Loucy (cell line): ENCODE measurements around the gene HIRA.

ENCODE experiments used
- H2AFZ ChIP-seq: fragments of 200-600 bp; sonication (generic); 2 replicates; pipeline ENCODE4 v1.6.0; 2016; ENCODE audit warnings: antibody characterized with exemption, mild to moderate bottlenecking, low read length, moderate library complexity
- H3F3A ChIP-seq: fragments of 200-600 bp; 2 replicates; pipeline ENCODE4 v1.6.0; 2016; ENCODE audit warnings: antibody characterized with exemption, low read depth, mild to moderate bottlenecking
- H3K27me3 ChIP-seq: fragments of 200-600 bp; sonication (generic); 2 replicates; pipeline ENCODE4 v1.6.1; 2014; ENCODE audit warnings: low read length, mild to moderate bottlenecking; ENCODE audit not compliant: insufficient read depth, poor library complexity, severe bottlenecking
- H3K36me3 ChIP-seq: fragments of 200-600 bp; sonication (generic); 2 replicates; pipeline ENCODE4 v1.6.1; 2016; ENCODE audit warnings: low read length; ENCODE audit not compliant: insufficient read depth
- H3K4me1 ChIP-seq: fragments of 200-600 bp; sonication (generic); 2 replicates; pipeline ENCODE4 v1.5.1; 2014; ENCODE audit warnings: low read length, mild to moderate bottlenecking; ENCODE audit not compliant: insufficient read depth, poor library complexity, severe bottlenecking
- H3K4me2 ChIP-seq: fragments of 200-600 bp; sonication (generic); 2 replicates; pipeline ENCODE4 v1.6.0; 2014; ENCODE audit warnings: antibody characterized with exemption, low read length, low read depth, mild to moderate bottlenecking; ENCODE audit not compliant: poor library complexity, severe bottlenecking
- H3K4me3 ChIP-seq: fragments of 200-600 bp; sonication (generic); 2 replicates; pipeline ENCODE4 v1.5.1; 2014; ENCODE audit warnings: low read length, mild to moderate bottlenecking, mixed read lengths; ENCODE audit not compliant: poor library complexity, severe bottlenecking
- H3K79me2 ChIP-seq: fragments of 200-600 bp; sonication (generic); 2 replicates; pipeline ENCODE4 v1.6.1; 2014; ENCODE audit warnings: low read length; ENCODE audit not compliant: insufficient read depth
- H3K9ac ChIP-seq: fragments of 200-600 bp; sonication (generic); 2 replicates; pipeline ENCODE4 v1.6.0; 2014; ENCODE audit warnings: mild to moderate bottlenecking, low read depth, low read length, moderate library complexity; ENCODE audit not compliant: poor library complexity, severe bottlenecking
- H3K9me2 ChIP-seq: fragments of 200-600 bp; sonication (generic); replicated peaks from 2 replicates; pipeline ENCODE4 v1.6.1; 2016; ENCODE audit warnings: low read depth, low read length, mixed read lengths
- H3K9me3 ChIP-seq: fragments of 200-600 bp; sonication (generic); 2 replicates; pipeline ENCODE4 v1.6.1; 2014; ENCODE audit warnings: mild to moderate bottlenecking, antibody characterized with exemption, low read length, low read depth; ENCODE audit not compliant: insufficient read depth
- H4K20me1 ChIP-seq: fragments of 200-600 bp; sonication (generic); 2 replicates; pipeline ENCODE4 v1.6.0; 2014; ENCODE audit warnings: antibody characterized with exemption, low read length, mild to moderate bottlenecking; ENCODE audit not compliant: insufficient read depth, poor library complexity, severe bottlenecking
- CTCF ChIP-seq: fragments of 200-600 bp; sonication (generic); conservative IDR thresholded peaks from 2 replicates; pipeline ENCODE4 v1.5.1; 2014; ENCODE audit warnings: mild to moderate bottlenecking, antibody characterized with exemption, low read length
- EZH2phosphoT487 ChIP-seq: fragments of 200-600 bp; IDR thresholded peaks from 2 replicates; pipeline ENCODE4 v1.6.1; 2018; ENCODE audit warnings: antibody characterized with exemption, mild to moderate bottlenecking, moderate library complexity, borderline replicate concordance

Gene HIRA

DNA sequence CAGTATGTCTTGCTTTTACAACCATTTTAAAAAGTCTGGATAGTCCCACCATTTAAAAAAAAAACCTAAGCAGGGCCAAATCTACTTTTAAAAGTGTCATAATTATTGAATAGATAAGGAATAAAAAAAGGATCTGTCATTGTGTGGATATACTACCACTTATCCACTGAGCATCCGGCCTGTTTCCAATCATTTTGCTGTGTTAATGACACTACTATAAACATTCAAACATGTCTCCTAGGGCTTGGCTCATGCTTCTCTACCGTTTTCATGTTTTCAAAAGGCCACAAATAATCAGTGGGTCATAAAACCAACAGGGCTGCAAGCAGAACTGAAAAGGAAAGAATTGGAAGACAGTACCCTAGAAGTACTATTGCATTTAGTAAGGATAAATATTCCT lies 28.5 kb upstream of the HIRA start:
- no peak for TF ChIP-seq CTCF
- Histone ChIP-seq H3K9me3 (no peaks in the 10 kb centered on the region), H3K4me3 (no peak overlapping the region), H3K9me2 (no peaks in the 10 kb centered on the region), H3K27me3 (no peaks in the 10 kb centered on the region), H2AFZ (no peak overlapping the region), H3K9ac (no peak overlapping the region), H4K20me1 (no peaks in the 10 kb centered on the region), H3F3A (no peaks in the 10 kb centered on the region), H3K4me2 (no peak overlapping the region), H3K36me3 (peaks cover 58% of the 10 kb centered on the region; the same call in 1 of the 2 replicates), H3K79me2 (no peaks in the 10 kb centered on the region), H3K4me1 (no peaks in the 10 kb centered on the region)

DNA sequence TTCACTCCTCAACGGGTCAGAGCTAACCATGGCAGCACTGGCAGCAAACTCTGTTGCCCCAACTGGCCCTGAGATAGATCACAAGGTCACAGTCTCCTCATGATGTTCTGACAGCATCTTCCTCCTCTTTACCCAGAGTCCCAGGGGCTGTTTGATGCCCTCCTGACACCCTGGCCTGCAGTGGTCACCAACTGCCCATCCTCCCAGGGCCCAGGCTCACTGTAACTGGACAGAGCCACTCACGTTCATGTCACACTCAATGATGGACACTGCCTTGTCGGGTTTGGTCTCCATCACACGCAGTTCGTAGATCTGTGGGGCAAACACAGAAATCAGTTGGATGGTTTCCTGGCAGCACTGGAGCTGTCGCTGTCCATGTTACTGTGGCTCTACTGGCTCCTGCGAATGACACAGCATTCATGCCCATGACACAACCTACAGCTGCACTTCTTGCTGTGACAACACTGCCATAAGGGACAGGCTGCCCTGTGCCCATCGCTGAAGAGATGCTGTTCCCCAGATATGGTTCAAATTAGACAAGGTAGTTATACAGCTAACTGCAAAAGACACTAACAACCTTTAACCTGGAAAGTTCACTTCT lies 26.4 kb upstream of the HIRA start:
- H2AFZ ChIP-seq, result no peak overlapping the region
- no peaks in the 10 kb centered on the region for H3K9me3 ChIP-seq
- H3K9ac ChIP-seq, result no peak overlapping the region
- no peak overlapping the region for H3K4me3 ChIP-seq
- no peaks in the 10 kb centered on the region for H3K4me1 ChIP-seq
- H3K9me2 ChIP-seq, result no peaks in the 10 kb centered on the region
- peaks cover 62% of the 10 kb centered on the region; the same call in 1 of the 2 replicates for H3K36me3 ChIP-seq
- H3K27me3 ChIP-seq, result no peaks in the 10 kb centered on the region
- H4K20me1 ChIP-seq, result no peaks in the 10 kb centered on the region
- no peaks in the 10 kb centered on the region for H3K79me2 ChIP-seq
- TF ChIP-seq CTCF (no peak), EZH2phosphoT487 (no peak)
- no peaks in the 10 kb centered on the region for H3F3A ChIP-seq
- no peak overlapping the region for H3K4me2 ChIP-seq

GRCh38 chr22:19456541-19456940 lies 25.0 kb upstream of the HIRA start:
- TF ChIP-seq EZH2phosphoT487, result no peak
- no peak for TF ChIP-seq CTCF
- Histone ChIP-seq H3K9ac (no peak overlapping the region), H3K27me3 (no peaks in the 10 kb centered on the region), H3K79me2 (no peaks in the 10 kb centered on the region), H3K4me1 (no peaks in the 10 kb centered on the region), H3K4me3 (no peak overlapping the region), H2AFZ (no peak overlapping the region), H3K9me3 (no peaks in the 10 kb centered on the region), H3K36me3 (peaks cover 64% of the 10 kb centered on the region; the same call in 1 of the 2 replicates), H3K4me2 (no peak overlapping the region), H4K20me1 (no peaks in the 10 kb centered on the region), H3K9me2 (no peaks in the 10 kb centered on the region), H3F3A (no peaks in the 10 kb centered on the region)
